ENCODE data around the gene SPRY4. TPM values are rescaled to one million over a fixed set of nuclear protein-coding genes. Genes with fewer than 3 reads are reported as not detected.

The SPRY4 gene
- total RNA-seq, 1 experiment from 2014 or later: 140 TPM

DNA sequence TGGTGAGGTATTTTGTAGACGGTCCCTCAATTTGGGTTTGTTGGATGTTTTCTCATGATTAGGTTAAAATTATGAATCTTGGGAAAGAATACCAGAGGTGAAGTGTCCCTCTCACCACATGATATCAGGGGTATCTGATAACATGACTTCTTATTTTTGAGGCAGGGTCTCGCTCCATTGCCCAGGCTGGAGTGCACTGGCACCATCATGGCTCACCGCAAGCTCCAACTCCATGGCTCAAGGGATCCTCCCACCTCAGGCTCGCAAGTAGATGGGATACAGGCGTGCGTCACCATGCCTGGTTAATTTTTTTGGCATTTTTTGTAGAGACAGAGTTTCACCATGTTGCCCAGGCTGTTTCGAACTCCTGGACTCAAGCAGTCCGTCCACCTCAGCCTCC lies 24.1 kb downstream of the SPRY4 start:
- ATAC-seq: no peak
- POLR2A ChIA-PET: no interaction called here
- no peak overlapping the region for H3K4me3 Mint-ChIP-seq

DNA sequence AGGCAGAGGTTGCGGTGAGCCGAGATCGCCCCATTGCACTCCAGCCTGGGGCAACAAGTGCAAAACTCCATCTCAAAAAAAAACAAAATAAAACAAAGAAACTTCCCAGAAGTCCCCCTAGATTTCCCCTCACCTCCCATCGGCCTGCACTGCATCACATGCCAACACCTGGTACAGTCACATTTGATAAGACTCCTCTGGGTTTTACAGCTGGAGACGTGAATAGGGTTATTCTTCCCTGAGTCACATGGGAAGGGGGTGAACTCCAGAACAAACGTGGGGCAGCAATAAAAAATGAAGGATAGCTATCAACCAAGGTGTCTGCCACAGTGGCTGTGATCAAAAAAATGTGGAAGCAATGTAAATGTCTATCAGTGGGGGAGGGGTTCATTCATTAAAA lies 26.0 kb downstream of the SPRY4 start:
- Mint-ChIP-seq H3K4me3 (no peak overlapping the region), H3K36me3 (peaks cover 8% of the 10 kb centered on the region; the same call in 1 of the 2 replicates), H3K27ac (peak overlapping the region; percentile 46; the same call in 1 of the 2 replicates), H3K27me3 (ENCODE audit: low read depth) (no peaks in the 10 kb centered on the region), H3K9me3 (no peaks in the 10 kb centered on the region), H3K4me1 (peaks cover 52% of the 10 kb centered on the region)
- POLR2A ChIA-PET: no interaction called here
- ATAC-seq (no peak), DNase-seq (ENCODE audit: low spot score) (no peak)
- CTCF ChIA-PET: no interaction called here
- no peak for TF ChIP-seq ZNF121 (CRISPR knock-in tag; IDR thresholded peaks at IDR 0.05)
- TF ChIP-seq KAT7 (CRISPR knock-in tag; IDR thresholded peaks at IDR 0.05; ENCODE audit: borderline replicate concordance): no peak
- no peak for TF ChIP-seq IRF2 (CRISPR knock-in tag; IDR thresholded peaks at IDR 0.05; ENCODE audit: borderline replicate concordance, low read depth)
- TF ChIP-seq, protein P1, sequence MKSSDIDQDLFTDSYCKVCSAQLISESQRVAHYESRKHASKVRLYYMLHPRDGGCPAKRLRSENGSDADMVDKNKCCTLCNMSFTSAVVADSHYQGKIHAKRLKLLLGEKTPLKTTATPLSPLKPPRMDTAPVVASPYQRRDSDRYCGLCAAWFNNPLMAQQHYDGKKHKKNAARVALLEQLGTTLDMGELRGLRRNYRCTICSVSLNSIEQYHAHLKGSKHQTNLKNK (CRISPR knock-in tag; IDR thresholded peaks at IDR 0.05): no peak
- TF ChIP-seq, protein P2, sequence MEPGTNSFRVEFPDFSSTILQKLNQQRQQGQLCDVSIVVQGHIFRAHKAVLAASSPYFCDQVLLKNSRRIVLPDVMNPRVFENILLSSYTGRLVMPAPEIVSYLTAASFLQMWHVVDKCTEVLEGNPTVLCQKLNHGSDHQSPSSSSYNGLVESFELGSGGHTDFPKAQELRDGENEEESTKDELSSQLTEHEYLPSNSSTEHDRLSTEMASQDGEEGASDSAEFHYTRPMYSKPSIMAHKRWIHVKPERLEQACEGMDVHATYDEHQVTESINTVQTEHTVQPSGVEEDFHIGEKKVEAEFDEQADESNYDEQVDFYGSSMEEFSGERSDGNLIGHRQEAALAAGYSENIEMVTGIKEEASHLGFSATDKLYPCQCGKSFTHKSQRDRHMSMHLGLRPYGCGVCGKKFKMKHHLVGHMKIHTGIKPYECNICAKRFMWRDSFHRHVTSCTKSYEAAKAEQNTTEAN (CRISPR knock-in tag; IDR thresholded peaks at IDR 0.05): no peak
- TF ChIP-seq, protein P3, sequence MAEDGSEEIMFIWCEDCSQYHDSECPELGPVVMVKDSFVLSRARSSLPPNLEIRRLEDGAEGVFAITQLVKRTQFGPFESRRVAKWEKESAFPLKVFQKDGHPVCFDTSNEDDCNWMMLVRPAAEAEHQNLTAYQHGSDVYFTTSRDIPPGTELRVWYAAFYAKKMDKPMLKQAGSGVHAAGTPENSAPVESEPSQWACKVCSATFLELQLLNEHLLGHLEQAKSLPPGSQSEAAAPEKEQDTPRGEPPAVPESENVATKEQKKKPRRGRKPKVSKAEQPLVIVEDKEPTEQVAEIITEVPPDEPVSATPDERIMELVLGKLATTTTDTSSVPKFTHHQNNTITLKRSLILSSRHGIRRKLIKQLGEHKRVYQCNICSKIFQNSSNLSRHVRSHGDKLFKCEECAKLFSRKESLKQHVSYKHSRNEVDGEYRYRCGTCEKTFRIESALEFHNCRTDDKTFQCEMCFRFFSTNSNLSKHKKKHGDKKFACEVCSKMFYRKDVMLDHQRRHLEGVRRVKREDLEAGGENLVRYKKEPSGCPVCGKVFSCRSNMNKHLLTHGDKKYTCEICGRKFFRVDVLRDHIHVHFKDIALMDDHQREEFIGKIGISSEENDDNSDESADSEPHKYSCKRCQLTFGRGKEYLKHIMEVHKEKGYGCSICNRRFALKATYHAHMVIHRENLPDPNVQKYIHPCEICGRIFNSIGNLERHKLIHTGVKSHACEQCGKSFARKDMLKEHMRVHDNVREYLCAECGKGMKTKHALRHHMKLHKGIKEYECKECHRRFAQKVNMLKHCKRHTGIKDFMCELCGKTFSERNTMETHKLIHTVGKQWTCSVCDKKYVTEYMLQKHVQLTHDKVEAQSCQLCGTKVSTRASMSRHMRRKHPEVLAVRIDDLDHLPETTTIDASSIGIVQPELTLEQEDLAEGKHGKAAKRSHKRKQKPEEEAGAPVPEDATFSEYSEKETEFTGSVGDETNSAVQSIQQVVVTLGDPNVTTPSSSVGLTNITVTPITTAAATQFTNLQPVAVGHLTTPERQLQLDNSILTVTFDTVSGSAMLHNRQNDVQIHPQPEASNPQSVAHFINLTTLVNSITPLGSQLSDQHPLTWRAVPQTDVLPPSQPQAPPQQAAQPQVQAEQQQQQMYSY (CRISPR knock-in tag; IDR thresholded peaks at IDR 0.05): no peak
- TF ChIP-seq, protein P4, sequence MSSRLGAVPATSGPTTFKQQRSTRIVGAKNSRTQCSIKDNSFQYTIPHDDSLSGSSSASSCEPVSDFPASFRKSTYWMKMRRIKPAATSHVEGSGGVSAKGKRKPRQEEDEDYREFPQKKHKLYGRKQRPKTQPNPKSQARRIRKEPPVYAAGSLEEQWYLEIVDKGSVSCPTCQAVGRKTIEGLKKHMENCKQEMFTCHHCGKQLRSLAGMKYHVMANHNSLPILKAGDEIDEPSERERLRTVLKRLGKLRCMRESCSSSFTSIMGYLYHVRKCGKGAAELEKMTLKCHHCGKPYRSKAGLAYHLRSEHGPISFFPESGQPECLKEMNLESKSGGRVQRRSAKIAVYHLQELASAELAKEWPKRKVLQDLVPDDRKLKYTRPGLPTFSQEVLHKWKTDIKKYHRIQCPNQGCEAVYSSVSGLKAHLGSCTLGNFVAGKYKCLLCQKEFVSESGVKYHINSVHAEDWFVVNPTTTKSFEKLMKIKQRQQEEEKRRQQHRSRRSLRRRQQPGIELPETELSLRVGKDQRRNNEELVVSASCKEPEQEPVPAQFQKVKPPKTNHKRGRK (CRISPR knock-in tag; IDR thresholded peaks at IDR 0.05; ENCODE audit: borderline replicate concordance): no peak
- no peak for TF ChIP-seq ZNF317 (CRISPR knock-in tag; IDR thresholded peaks at IDR 0.05; ENCODE audit: borderline replicate concordance, low read depth)
- TF ChIP-seq TP53 (CRISPR knock-in tag; IDR thresholded peaks at IDR 0.05): no peak
- TF ChIP-seq, protein P5, sequence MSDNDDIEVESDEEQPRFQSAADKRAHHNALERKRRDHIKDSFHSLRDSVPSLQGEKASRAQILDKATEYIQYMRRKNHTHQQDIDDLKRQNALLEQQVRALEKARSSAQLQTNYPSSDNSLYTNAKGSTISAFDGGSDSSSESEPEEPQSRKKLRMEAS (CRISPR knock-in tag; IDR thresholded peaks at IDR 0.05): no peak
- TF ChIP-seq FOXJ3 (CRISPR knock-in tag; IDR thresholded peaks at IDR 0.05; ENCODE audit: borderline replicate concordance): no peak
- TF ChIP-seq, protein P6, sequence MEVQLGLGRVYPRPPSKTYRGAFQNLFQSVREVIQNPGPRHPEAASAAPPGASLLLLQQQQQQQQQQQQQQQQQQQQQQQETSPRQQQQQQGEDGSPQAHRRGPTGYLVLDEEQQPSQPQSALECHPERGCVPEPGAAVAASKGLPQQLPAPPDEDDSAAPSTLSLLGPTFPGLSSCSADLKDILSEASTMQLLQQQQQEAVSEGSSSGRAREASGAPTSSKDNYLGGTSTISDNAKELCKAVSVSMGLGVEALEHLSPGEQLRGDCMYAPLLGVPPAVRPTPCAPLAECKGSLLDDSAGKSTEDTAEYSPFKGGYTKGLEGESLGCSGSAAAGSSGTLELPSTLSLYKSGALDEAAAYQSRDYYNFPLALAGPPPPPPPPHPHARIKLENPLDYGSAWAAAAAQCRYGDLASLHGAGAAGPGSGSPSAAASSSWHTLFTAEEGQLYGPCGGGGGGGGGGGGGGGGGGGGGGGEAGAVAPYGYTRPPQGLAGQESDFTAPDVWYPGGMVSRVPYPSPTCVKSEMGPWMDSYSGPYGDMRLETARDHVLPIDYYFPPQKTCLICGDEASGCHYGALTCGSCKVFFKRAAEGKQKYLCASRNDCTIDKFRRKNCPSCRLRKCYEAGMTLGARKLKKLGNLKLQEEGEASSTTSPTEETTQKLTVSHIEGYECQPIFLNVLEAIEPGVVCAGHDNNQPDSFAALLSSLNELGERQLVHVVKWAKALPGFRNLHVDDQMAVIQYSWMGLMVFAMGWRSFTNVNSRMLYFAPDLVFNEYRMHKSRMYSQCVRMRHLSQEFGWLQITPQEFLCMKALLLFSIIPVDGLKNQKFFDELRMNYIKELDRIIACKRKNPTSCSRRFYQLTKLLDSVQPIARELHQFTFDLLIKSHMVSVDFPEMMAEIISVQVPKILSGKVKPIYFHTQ (CRISPR knock-in tag; IDR thresholded peaks at IDR 0.05): no peak
- no peak for TF ChIP-seq CBFB (CRISPR knock-in tag; IDR thresholded peaks at IDR 0.05; ENCODE audit: low read depth)
- no peak for TF ChIP-seq ZNF138 (CRISPR knock-in tag; conservative IDR thresholded peaks at IDR 0.05)
- TF ChIP-seq, protein P7, sequence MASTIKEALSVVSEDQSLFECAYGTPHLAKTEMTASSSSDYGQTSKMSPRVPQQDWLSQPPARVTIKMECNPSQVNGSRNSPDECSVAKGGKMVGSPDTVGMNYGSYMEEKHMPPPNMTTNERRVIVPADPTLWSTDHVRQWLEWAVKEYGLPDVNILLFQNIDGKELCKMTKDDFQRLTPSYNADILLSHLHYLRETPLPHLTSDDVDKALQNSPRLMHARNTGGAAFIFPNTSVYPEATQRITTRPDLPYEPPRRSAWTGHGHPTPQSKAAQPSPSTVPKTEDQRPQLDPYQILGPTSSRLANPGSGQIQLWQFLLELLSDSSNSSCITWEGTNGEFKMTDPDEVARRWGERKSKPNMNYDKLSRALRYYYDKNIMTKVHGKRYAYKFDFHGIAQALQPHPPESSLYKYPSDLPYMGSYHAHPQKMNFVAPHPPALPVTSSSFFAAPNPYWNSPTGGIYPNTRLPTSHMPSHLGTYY (CRISPR knock-in tag; IDR thresholded peaks at IDR 0.05): no peak

More for the DNA sequence above, 24.1 kb downstream of the SPRY4 start:
- no peak for DNase-seq (ENCODE audit: low spot score)
- Mint-ChIP-seq H3K36me3 (peaks cover 5% of the 10 kb centered on the region; the same call in 1 of the 2 replicates), H3K4me1 (peaks cover 51% of the 10 kb centered on the region), H3K9me3 (no peaks in the 10 kb centered on the region), H3K27ac (peak overlapping the region; percentile 37; the same call in 1 of the 2 replicates), H3K27me3 (ENCODE audit: low read depth) (no peaks in the 10 kb centered on the region)
- TF ChIP-seq ZNF121 (CRISPR knock-in tag; IDR thresholded peaks at IDR 0.05): peak; percentile 97
- TF ChIP-seq OVOL2 (CRISPR knock-in tag; IDR thresholded peaks at IDR 0.05; ENCODE audit: borderline replicate concordance): no peak
- CTCF ChIA-PET: no interaction called here

Data from WTC11 (cell line).